ENCODE data around the gene MGA.

Gene MGA

GRCh38 chr15:41782371-41783282 is 122.4 kb downstream of the MGA start:
- H3K27me3 ChIP-seq (ENCODE audit: insufficient read depth, low read length): no peaks in the 10 kb centered on the region
- no peaks in the 10 kb centered on the region for H3K9me3 ChIP-seq (ENCODE audit: low read length)
- H3K36me3 ChIP-seq (ENCODE audit: insufficient read depth, low read length): no peaks in the 10 kb centered on the region
- H2AFZ ChIP-seq (ENCODE audit: low read depth, low read length): no peak overlapping the region
- H3K4me1 ChIP-seq (ENCODE audit: insufficient read depth, low read length): peaks cover under 1% of the 10 kb centered on the region
- H3K4me3 ChIP-seq (ENCODE audit: low read length): no peak overlapping the region

GRCh38 chr15:41783296-41783695 is 123.1 kb downstream of the MGA start:
- H3K9me3 ChIP-seq (ENCODE audit: low read length): no peaks in the 10 kb centered on the region
- no peaks in the 10 kb centered on the region for H3K36me3 ChIP-seq (ENCODE audit: insufficient read depth, low read length)
- H2AFZ ChIP-seq (ENCODE audit: low read depth, low read length): no peak overlapping the region
- H3K4me1 ChIP-seq (ENCODE audit: insufficient read depth, low read length): no peaks in the 10 kb centered on the region
- no peaks in the 10 kb centered on the region for H3K27me3 ChIP-seq (ENCODE audit: insufficient read depth, low read length)
- H3K4me3 ChIP-seq (ENCODE audit: low read length): no peak overlapping the region

GRCh38 chr15:41788262-41788661 is 128.1 kb downstream of the MGA start:
- H3K4me3 ChIP-seq (ENCODE audit: low read length): no peak overlapping the region
- H3K36me3 ChIP-seq (ENCODE audit: insufficient read depth, low read length): no peaks in the 10 kb centered on the region
- no peaks in the 10 kb centered on the region for H3K27me3 ChIP-seq (ENCODE audit: insufficient read depth, low read length)
- H2AFZ ChIP-seq (ENCODE audit: low read depth, low read length): no peak overlapping the region
- H3K4me1 ChIP-seq (ENCODE audit: insufficient read depth, low read length): peaks cover 3% of the 10 kb centered on the region
- no peaks in the 10 kb centered on the region for H3K9me3 ChIP-seq (ENCODE audit: low read length)

GRCh38 chr15:41789236-41789635 is 129.0 kb downstream of the MGA start:
- Histone ChIP-seq H3K9me3 (ENCODE audit: low read length) (no peaks in the 10 kb centered on the region), H3K36me3 (ENCODE audit: insufficient read depth, low read length) (no peaks in the 10 kb centered on the region), H3K4me3 (ENCODE audit: low read length) (no peak overlapping the region), H3K4me1 (ENCODE audit: insufficient read depth, low read length) (peaks cover 3% of the 10 kb centered on the region), H2AFZ (ENCODE audit: low read depth, low read length) (no peak overlapping the region), H3K27me3 (ENCODE audit: insufficient read depth, low read length) (no peaks in the 10 kb centered on the region)

- no peak overlapping the region for H2AFZ ChIP-seq (ENCODE audit: low read depth, low read length)
- H3K4me3 ChIP-seq (ENCODE audit: low read length): no peak overlapping the region
- H3K36me3 ChIP-seq (ENCODE audit: insufficient read depth, low read length): no peaks in the 10 kb centered on the region
- H3K4me1 ChIP-seq (ENCODE audit: insufficient read depth, low read length): peaks cover 3% of the 10 kb centered on the region
- H3K9me3 ChIP-seq (ENCODE audit: low read length): no peaks in the 10 kb centered on the region
- H3K27me3 ChIP-seq (ENCODE audit: insufficient read depth, low read length): no peaks in the 10 kb centered on the region
Observed at GRCh38 chr15:41789662-41790061, 129.5 kb downstream of the MGA start.

- H3K36me3 ChIP-seq (ENCODE audit: insufficient read depth, low read length): no peaks in the 10 kb centered on the region
- H3K4me3 ChIP-seq (ENCODE audit: low read length): no peak overlapping the region
- H2AFZ ChIP-seq (ENCODE audit: low read depth, low read length): no peak overlapping the region
- no peaks in the 10 kb centered on the region for H3K9me3 ChIP-seq (ENCODE audit: low read length)
- no peaks in the 10 kb centered on the region for H3K27me3 ChIP-seq (ENCODE audit: insufficient read depth, low read length)
- H3K4me1 ChIP-seq (ENCODE audit: insufficient read depth, low read length): peaks cover 3% of the 10 kb centered on the region
Observed at GRCh38 chr15:41790169-41790568, 130.0 kb downstream of the MGA start.

GRCh38 chr15:41790756-41791546 is 130.7 kb downstream of the MGA start:
- no peaks in the 10 kb centered on the region for H3K27me3 ChIP-seq (ENCODE audit: insufficient read depth, low read length)
- no peaks in the 10 kb centered on the region for H3K36me3 ChIP-seq (ENCODE audit: insufficient read depth, low read length)
- no peak overlapping the region for H2AFZ ChIP-seq (ENCODE audit: low read depth, low read length)
- H3K4me1 ChIP-seq (ENCODE audit: insufficient read depth, low read length): peaks cover 3% of the 10 kb centered on the region
- no peak overlapping the region for H3K4me3 ChIP-seq (ENCODE audit: low read length)
- H3K9me3 ChIP-seq (ENCODE audit: low read length): no peaks in the 10 kb centered on the region

GRCh38 chr15:41791547-41791937 is 131.3 kb downstream of the MGA start:
- H3K4me3 ChIP-seq (ENCODE audit: low read length): no peak overlapping the region
- no peaks in the 10 kb centered on the region for H3K9me3 ChIP-seq (ENCODE audit: low read length)
- H3K27me3 ChIP-seq (ENCODE audit: insufficient read depth, low read length): no peaks in the 10 kb centered on the region
- H2AFZ ChIP-seq (ENCODE audit: low read depth, low read length): no peak overlapping the region
- no peaks in the 10 kb centered on the region for H3K36me3 ChIP-seq (ENCODE audit: insufficient read depth, low read length)
- peaks cover 3% of the 10 kb centered on the region for H3K4me1 ChIP-seq (ENCODE audit: insufficient read depth, low read length)

GRCh38 chr15:41792000-41792637 is 131.9 kb downstream of the MGA start:
- H3K36me3 ChIP-seq (ENCODE audit: insufficient read depth, low read length): no peaks in the 10 kb centered on the region
- no peak overlapping the region for H2AFZ ChIP-seq (ENCODE audit: low read depth, low read length)
- H3K4me1 ChIP-seq (ENCODE audit: insufficient read depth, low read length): peaks cover 3% of the 10 kb centered on the region
- no peaks in the 10 kb centered on the region for H3K9me3 ChIP-seq (ENCODE audit: low read length)
- H3K27me3 ChIP-seq (ENCODE audit: insufficient read depth, low read length): no peaks in the 10 kb centered on the region
- H3K4me3 ChIP-seq (ENCODE audit: low read length): no peak overlapping the region

- no peaks in the 10 kb centered on the region for H3K27me3 ChIP-seq (ENCODE audit: insufficient read depth, low read length)
- H3K9me3 ChIP-seq (ENCODE audit: low read length): no peaks in the 10 kb centered on the region
- H3K36me3 ChIP-seq (ENCODE audit: insufficient read depth, low read length): no peaks in the 10 kb centered on the region
- H3K4me3 ChIP-seq (ENCODE audit: low read length): no peak overlapping the region
- H2AFZ ChIP-seq (ENCODE audit: low read depth, low read length): no peak overlapping the region
- H3K4me1 ChIP-seq (ENCODE audit: insufficient read depth, low read length): peaks cover 3% of the 10 kb centered on the region
Observed at GRCh38 chr15:41794081-41794480, 133.9 kb downstream of the MGA start.

- no peaks in the 10 kb centered on the region for H3K4me1 ChIP-seq (ENCODE audit: insufficient read depth, low read length)
- H2AFZ ChIP-seq (ENCODE audit: low read depth, low read length): no peak overlapping the region
- H3K36me3 ChIP-seq (ENCODE audit: insufficient read depth, low read length): peaks cover 6% of the 10 kb centered on the region
- H3K27me3 ChIP-seq (ENCODE audit: insufficient read depth, low read length): no peaks in the 10 kb centered on the region
- H3K4me3 ChIP-seq (ENCODE audit: low read length): no peak overlapping the region
- H3K9me3 ChIP-seq (ENCODE audit: low read length): peaks cover 2% of the 10 kb centered on the region
Observed at GRCh38 chr15:41795996-41796856, 136.0 kb downstream of the MGA start.

GRCh38 chr15:41797201-41797944 is 137.2 kb downstream of the MGA start:
- H3K27me3 ChIP-seq (ENCODE audit: insufficient read depth, low read length): no peaks in the 10 kb centered on the region
- H3K4me3 ChIP-seq (ENCODE audit: low read length): no peak overlapping the region
- peaks cover 2% of the 10 kb centered on the region for H3K9me3 ChIP-seq (ENCODE audit: low read length)
- no peaks in the 10 kb centered on the region for H3K4me1 ChIP-seq (ENCODE audit: insufficient read depth, low read length)
- H2AFZ ChIP-seq (ENCODE audit: low read depth, low read length): no peak overlapping the region
- H3K36me3 ChIP-seq (ENCODE audit: insufficient read depth, low read length): peaks cover 6% of the 10 kb centered on the region

Measured in neuron (in vitro differentiated cells).